Mesodermal cell (in vitro differentiated cells): ENCODE results near the gene NUDT4.
"Not testable (repeated sequence)": the region's sequence is repeated elsewhere in the genome, so short reads cannot be mapped to it uniquely, and the experiment has no call there.

Experiments used
- H3K27ac ChIP-seq: 2 replicates; pipeline ENCODE4 v1.7.0; 2013; ENCODE audit warnings: mild to moderate bottlenecking, low read depth, low read length, moderate library complexity; ENCODE audit not compliant: severe bottlenecking
- H3K36me3 ChIP-seq: 2 replicates; pipeline ENCODE4 v1.7.1; 2013; ENCODE audit warnings: mild to moderate bottlenecking, low read length, moderate library complexity; ENCODE audit not compliant: control insufficient read depth, insufficient read depth
- H3K4me1 ChIP-seq: one replicate; pipeline ENCODE4 v1.7.1; 2013; ENCODE audit warnings: mild to moderate bottlenecking, low read length; ENCODE audit not compliant: insufficient read depth, control insufficient read depth, poor library complexity, severe bottlenecking
- H3K4me3 ChIP-seq: 2 replicates; pipeline ENCODE4 v1.7.0; 2013; ENCODE audit warnings: low read length, control low read depth, mild to moderate bottlenecking; ENCODE audit not compliant: insufficient read depth, poor library complexity, severe bottlenecking; ENCODE audit errors: extremely low read depth
- H3K9me3 ChIP-seq: 2 replicates; pipeline ENCODE4 v1.7.1; 2013; ENCODE audit warnings: mild to moderate bottlenecking, low read length, moderate library complexity; ENCODE audit not compliant: control insufficient read depth
- WGBS, 2 experiments: methylation state at CpG; one replicate each; pipeline ENCODE4 v1.1.5; 2013; ENCODE audit warnings: missing lambda C conversion rate in 2 of 2; ENCODE audit not compliant: insufficient coverage in 2 of 2; 5-methylcytosine and 5-hydroxymethylcytosine counted together

The NUDT4 gene

GRCh38 chr12:93430280-93430679, 52.6 kb downstream of the NUDT4 start:
- no peaks in the 10 kb centered on the region for H3K9me3 ChIP-seq
- WGBS, 2 experiments, result no CpG with 5 or more reads among the region's 4 CpGs
- H3K27ac ChIP-seq, result no peak overlapping the region

GRCh38 chr12:93432031-93432430, 54.3 kb downstream of the NUDT4 start:
- not testable (repeated sequence) for H3K27ac ChIP-seq, H3K36me3 ChIP-seq, H3K9me3 ChIP-seq, H3K4me1 ChIP-seq, H3K4me3 ChIP-seq
- 98 to 99% methylated on average over 4 to 6 of the region's 6 CpGs for WGBS, 2 experiments

More at GRCh38 chr12:93430280-93430679, 52.6 kb downstream of the NUDT4 start:
- Histone ChIP-seq H3K36me3 (peaks cover 3% of the 10 kb centered on the region), H3K4me1 (peaks cover 13% of the 10 kb centered on the region), H3K4me3 (no peak overlapping the region)

GRCh38 chr12:93434256-93434865, 56.6 kb downstream of the NUDT4 start:
- Histone ChIP-seq H3K9me3 (no peaks in the 10 kb centered on the region), H3K4me3 (no peak overlapping the region), H3K4me1 (peaks cover 3% of the 10 kb centered on the region), H3K27ac (no peak overlapping the region), H3K36me3 (peaks cover 16% of the 10 kb centered on the region)
- WGBS, 2 experiments, result 86 to 92% methylated on average over 3 to 5 of the region's 5 CpGs

- Histone ChIP-seq H3K4me1 (peaks cover 17% of the 10 kb centered on the region), H3K36me3 (peaks cover 13% of the 10 kb centered on the region), H3K4me3 (no peak overlapping the region), H3K27ac (no peak overlapping the region), H3K9me3 (no peaks in the 10 kb centered on the region)
- 92% methylated on average over 3 of the region's 3 CpGs for WGBS, 2 experiments
Measured at GRCh38 chr12:93438266-93439050, 60.7 kb downstream of the NUDT4 start.

GRCh38 chr12:93440043-93440835, 62.5 kb downstream of the NUDT4 start:
- H3K4me1 ChIP-seq, result peaks cover 20% of the 10 kb centered on the region
- peak overlapping the region; percentile 96 for H3K4me3 ChIP-seq
- peaks cover 13% of the 10 kb centered on the region for H3K36me3 ChIP-seq
- 36 to 55% methylated on average over 6 to 8 of the region's 12 CpGs for WGBS, 2 experiments
- H3K9me3 ChIP-seq, result no peaks in the 10 kb centered on the region
- H3K27ac ChIP-seq, result peak overlapping the region; percentile 94

- Histone ChIP-seq H3K4me1 (peaks cover 20% of the 10 kb centered on the region), H3K36me3 (peaks cover 13% of the 10 kb centered on the region), H3K9me3 (no peaks in the 10 kb centered on the region), H3K4me3 (peak overlapping the region; percentile 96), H3K27ac (peak overlapping the region; percentile 94)
- WGBS, 2 experiments, result 0% methylated on average over 46 to 51 of the region's 55 CpGs
Measured at GRCh38 chr12:93441081-93441616, 63.4 kb downstream of the NUDT4 start.

- WGBS, 2 experiments, result 0% methylated on average over 78 to 92 of the region's 105 CpGs
- Histone ChIP-seq H3K9me3 (no peaks in the 10 kb centered on the region), H3K36me3 (peaks cover 9% of the 10 kb centered on the region), H3K27ac (peak within 1 kb of the TSS; percentile 94), H3K4me3 (peak within 1 kb of the TSS; percentile 96), H3K4me1 (peaks cover 20% of the 10 kb centered on the region)
Measured at GRCh38 chr12:93441617-93442410, 64.1 kb downstream of the NUDT4 start, which contains the start of gene UBE2N. TSS of gene UBE2N (minus strand) at chr12:93441947. CDS start at chr12:93441884, 63 bp downstream.

- peak overlapping the region; percentile 96 for H3K4me3 ChIP-seq
- H3K9me3 ChIP-seq, result no peaks in the 10 kb centered on the region
- no peaks in the 10 kb centered on the region for H3K36me3 ChIP-seq
- peaks cover 20% of the 10 kb centered on the region for H3K4me1 ChIP-seq
- H3K27ac ChIP-seq, result peak overlapping the region; percentile 94
- WGBS, 2 experiments, result 3% methylated on average over 12 to 14 of the region's 19 CpGs
Measured at GRCh38 chr12:93442411-93443340, 65.0 kb downstream of the NUDT4 start.

- H3K4me3 ChIP-seq, result no peak overlapping the region
- H3K9me3 ChIP-seq, result no peaks in the 10 kb centered on the region
- peaks cover 20% of the 10 kb centered on the region for H3K4me1 ChIP-seq
- H3K36me3 ChIP-seq, result no peaks in the 10 kb centered on the region
- no peak overlapping the region for H3K27ac ChIP-seq
- 93 to 95% methylated on average over 3 to 4 of the region's 4 CpGs for WGBS, 2 experiments
Measured at GRCh38 chr12:93443576-93443975, 65.9 kb downstream of the NUDT4 start.
